T-helper 17 cell (primary cell): ENCODE data around the gene MKI67. TPM values are rescaled to one million over a fixed set of nuclear protein-coding genes. Genes with fewer than 3 reads are reported as not detected.

ENCODE experiments used
- ATAC-seq: fragments of 150-1000 bp; cut with Tn5 transposase; 2 replicates; pipeline ENCODE4 v1.10.0; 2021; ENCODE audit warnings: mild to moderate bottlenecking, moderate library complexity
- DNase-seq, 3 donors: peaks; one replicate each; pipeline versions ENCODE4 v3.0.0 to v3.0.0-alpha.2; 2020 to 2021
- H3K9me3 ChIP-seq: one replicate; pipeline ENCODE4 v1.7.0; 2013; ENCODE audit warnings: low read length, mild to moderate bottlenecking; ENCODE audit not compliant: control insufficient read depth, poor library complexity, severe bottlenecking
- H3K27ac Mint-ChIP-seq: one replicate; pipeline ENCODE4 v1.8.0; 2022; ENCODE audit warnings: mild to moderate bottlenecking, moderate library complexity, mixed read lengths
- H3K27me3 Mint-ChIP-seq: one replicate; pipeline ENCODE4 v1.8.0; 2022; ENCODE audit warnings: mixed read lengths
- H3K36me3 Mint-ChIP-seq: one replicate; pipeline ENCODE4 v1.8.0; 2022; ENCODE audit warnings: low read depth, mixed read lengths
- H3K4me1 Mint-ChIP-seq: one replicate; pipeline ENCODE4 v1.8.0; 2022; ENCODE audit warnings: mild to moderate bottlenecking, mixed read lengths
- H3K4me3 Mint-ChIP-seq: one replicate; pipeline ENCODE4 v1.8.0; 2022; ENCODE audit warnings: mild to moderate bottlenecking, moderate library complexity, mixed read lengths
- total RNA-seq, 4 donors: library from RNA in 2 of 4; stranded (reverse) in 2 of 4; gene quantifications; one replicate each; pipeline ENCODE4 v1.2.3 and lab custom pipeline; 2022 to 2026

Gene MKI67
- total RNA-seq, 2 donors from 2014 or later = 1.3 to 1.8 TPM

DNA sequence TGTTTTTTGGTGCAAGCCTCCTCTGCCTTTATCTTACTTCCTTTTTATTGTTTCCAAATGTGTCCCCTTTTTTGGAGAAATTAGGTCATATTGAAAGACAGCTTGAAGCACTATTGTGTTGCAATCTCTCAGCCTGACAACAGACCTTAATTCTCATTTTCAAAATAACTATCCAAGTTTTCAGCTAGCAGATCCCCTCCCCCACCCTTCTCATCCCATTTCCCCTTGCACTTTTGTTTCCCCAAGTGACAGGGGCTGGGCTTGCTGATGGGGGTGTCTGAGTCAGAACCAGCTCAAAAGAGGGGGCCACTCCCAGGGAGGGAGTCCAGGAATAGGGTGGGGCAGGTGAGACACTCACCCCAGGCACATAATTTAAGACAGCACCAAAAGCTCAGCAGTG, 75.3 kb downstream of the MKI67 start:
- no peaks in the 10 kb centered on the region for H3K9me3 ChIP-seq
- no peaks in the 10 kb centered on the region for H3K27me3 Mint-ChIP-seq
- peak overlapping the region; percentile 96 for H3K4me3 Mint-ChIP-seq
- H3K36me3 Mint-ChIP-seq = peaks cover 4% of the 10 kb centered on the region
- DNase-seq (no peak), ATAC-seq (no peak)
- H3K27ac Mint-ChIP-seq = peak overlapping the region; percentile 79
- peaks cover 35% of the 10 kb centered on the region for H3K4me1 Mint-ChIP-seq

DNA sequence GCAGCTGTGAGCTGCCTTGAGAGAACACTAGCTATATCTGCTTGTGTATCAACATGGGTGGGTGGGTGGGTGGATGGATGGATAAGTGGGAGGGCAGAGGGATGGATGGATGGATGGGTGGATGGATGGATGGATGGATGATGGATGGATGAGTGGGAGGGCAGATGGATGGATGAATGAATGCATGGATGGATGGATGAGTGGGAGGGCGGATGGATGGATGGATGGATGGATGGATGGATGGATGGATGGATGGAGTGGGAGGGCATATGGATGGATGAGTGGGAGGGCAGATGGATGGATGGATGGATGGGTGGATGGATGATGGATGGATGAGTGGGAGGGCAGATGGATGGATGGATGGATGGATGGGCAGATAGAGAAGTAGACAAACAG, 76.1 kb downstream of the MKI67 start:
- peaks cover 33% of the 10 kb centered on the region for H3K4me1 Mint-ChIP-seq
- DNase-seq = no peak
- peak overlapping the region; percentile 79 for H3K27ac Mint-ChIP-seq
- no peak for ATAC-seq
- no peaks in the 10 kb centered on the region for H3K27me3 Mint-ChIP-seq
- H3K4me3 Mint-ChIP-seq = peak overlapping the region; percentile 96
- H3K36me3 Mint-ChIP-seq = peaks cover 4% of the 10 kb centered on the region
- H3K9me3 ChIP-seq = no peaks in the 10 kb centered on the region

DNA sequence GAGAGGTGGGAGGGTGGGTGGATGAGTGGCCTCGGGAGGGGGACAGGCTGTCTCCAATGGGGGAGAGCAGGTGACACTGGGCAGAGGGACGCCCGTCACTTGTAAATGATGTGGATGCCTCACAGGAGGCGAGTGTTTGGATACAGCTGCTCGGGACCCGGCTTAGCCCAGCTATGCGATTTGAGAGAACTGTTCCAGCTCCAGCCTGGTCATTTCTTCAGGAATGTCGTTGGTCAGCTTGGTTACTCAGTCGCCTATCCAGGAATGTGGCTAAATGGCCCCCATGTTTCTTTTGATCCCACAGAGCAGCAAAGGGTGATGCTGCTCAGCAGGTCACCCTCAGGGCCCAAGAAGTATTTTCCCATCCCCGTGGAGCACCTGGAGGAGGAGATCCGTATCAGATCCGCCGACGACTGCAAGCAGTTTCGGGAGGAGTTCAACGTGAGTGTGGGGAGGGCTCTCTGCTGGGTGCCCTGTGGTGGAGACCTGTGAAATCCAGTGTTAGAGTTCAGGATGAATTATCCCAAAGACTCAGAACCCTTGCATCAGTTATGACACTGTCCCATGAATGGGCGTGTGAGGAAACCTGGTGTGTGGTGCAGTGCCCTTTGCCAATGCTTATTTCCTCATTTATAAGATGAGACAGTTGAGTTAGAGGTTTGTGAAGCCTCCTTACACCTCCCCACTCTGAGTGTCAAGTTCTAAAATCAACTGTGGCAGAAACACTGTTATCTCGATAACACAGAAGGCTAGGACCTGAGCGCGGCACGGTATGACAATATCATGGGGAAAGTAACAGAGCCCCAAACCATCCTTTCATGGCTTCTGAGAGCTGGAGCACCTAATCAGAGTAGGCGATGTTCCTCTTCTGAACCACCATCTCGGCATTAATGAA, 76.8 kb downstream of the MKI67 start:
- ATAC-seq = no peak
- Mint-ChIP-seq H3K27ac (peak overlapping the region; percentile 92), H3K4me3 (peak overlapping the region; percentile 96), H3K36me3 (peaks cover 4% of the 10 kb centered on the region), H3K4me1 (peaks cover 33% of the 10 kb centered on the region), H3K27me3 (no peaks in the 10 kb centered on the region)
- H3K9me3 ChIP-seq = no peaks in the 10 kb centered on the region
- DNase-seq = no peak

DNA sequence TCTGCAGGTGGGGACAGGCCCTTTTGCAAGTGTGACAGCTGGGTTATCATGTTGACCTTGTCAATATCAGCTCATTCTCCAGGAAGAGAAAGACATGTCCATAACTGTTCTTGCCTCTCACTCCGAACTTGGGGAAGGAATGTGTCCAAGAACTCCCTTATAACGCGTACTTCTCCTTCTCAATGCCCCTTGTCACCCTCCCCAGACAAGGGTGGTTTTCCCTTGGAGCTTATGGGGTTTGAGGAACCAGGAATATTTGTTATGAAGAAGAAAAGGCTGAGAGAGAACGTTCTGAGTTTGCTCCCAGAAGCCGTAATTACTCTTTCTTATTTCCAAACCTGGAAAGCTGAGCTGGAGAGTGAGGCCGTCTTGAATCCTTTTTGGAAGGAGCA, 77.4 kb downstream of the MKI67 start:
- ATAC-seq (no peak), DNase-seq (no peak)
- Mint-ChIP-seq H3K4me1 (peaks cover 33% of the 10 kb centered on the region), H3K27ac (peak overlapping the region; percentile 92), H3K36me3 (peaks cover 4% of the 10 kb centered on the region), H3K4me3 (peak overlapping the region; percentile 96), H3K27me3 (no peaks in the 10 kb centered on the region)
- no peaks in the 10 kb centered on the region for H3K9me3 ChIP-seq

DNA sequence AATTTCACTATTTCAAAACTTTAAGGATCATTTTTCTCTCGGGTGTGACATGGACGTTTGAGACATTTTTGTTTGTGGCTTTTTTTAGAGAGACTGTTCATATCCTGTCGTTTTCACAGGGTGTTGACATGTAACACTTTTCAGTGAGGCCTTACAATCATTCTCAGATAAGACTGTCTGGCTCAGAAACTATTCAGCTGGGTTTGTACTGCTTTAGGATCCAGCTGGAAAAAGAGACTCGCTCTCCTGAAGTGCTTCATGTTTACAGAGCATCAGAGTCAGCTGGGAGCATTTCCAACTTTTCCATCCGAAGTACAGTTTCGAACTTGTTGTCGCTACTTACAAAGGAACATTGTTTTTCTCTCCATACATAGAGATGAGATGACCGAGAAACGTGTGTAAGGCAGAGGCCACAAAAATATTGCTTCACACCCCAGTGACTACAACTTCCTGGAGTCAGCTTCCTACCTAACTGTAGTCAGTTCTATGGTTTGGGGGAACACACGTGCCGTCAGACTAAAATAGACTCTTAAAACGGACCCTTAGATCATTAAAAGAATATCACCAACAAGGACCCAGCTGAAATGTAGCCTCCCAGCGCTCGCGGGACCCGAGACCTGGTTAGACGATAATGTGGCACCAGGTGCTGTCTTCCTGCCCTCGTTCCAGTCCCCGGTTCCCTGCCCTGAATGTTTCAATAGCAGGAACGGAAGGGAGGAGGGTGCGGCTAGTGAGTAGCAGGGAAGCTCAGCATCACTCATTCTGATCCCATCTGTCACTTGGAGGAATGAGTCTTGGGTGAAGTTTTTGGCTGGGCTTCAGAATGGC, 78.0 kb downstream of the MKI67 start:
- H3K36me3 Mint-ChIP-seq = peaks cover 4% of the 10 kb centered on the region
- H3K9me3 ChIP-seq = no peaks in the 10 kb centered on the region
- ATAC-seq (peak; percentile 40), DNase-seq (no peak)
- H3K27ac Mint-ChIP-seq = peak overlapping the region; percentile 92
- peaks cover 33% of the 10 kb centered on the region for H3K4me1 Mint-ChIP-seq
- peak overlapping the region; percentile 96 for H3K4me3 Mint-ChIP-seq
- H3K27me3 Mint-ChIP-seq = no peaks in the 10 kb centered on the region

DNA sequence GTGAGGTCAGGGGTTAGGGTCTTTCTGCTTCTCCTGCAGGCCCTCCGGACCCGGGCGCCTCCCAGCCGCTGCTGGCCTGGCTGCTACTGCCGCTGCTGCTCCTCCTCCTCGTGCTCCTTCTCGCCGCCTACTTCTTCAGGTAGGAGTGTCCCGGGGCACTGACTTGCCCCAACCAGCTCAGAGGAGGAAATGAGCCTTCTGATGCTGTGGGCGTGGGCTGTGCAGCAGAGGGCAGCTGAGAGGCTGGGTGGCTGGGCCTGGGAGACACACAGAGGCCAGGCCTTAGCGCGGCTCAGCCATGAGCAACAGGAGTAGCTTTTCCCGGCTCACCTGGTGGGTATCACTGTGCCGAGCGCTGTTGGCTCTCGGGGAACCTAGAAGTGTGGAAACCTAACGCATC, 78.9 kb downstream of the MKI67 start:
- Mint-ChIP-seq H3K36me3 (peaks cover 4% of the 10 kb centered on the region), H3K27me3 (no peaks in the 10 kb centered on the region), H3K4me1 (peaks cover 33% of the 10 kb centered on the region), H3K4me3 (peak overlapping the region; percentile 96), H3K27ac (peak overlapping the region; percentile 92)
- H3K9me3 ChIP-seq = no peaks in the 10 kb centered on the region
- ATAC-seq (peak; percentile 99), DNase-seq (peak; percentile 66 to 77 (median 69))

DNA sequence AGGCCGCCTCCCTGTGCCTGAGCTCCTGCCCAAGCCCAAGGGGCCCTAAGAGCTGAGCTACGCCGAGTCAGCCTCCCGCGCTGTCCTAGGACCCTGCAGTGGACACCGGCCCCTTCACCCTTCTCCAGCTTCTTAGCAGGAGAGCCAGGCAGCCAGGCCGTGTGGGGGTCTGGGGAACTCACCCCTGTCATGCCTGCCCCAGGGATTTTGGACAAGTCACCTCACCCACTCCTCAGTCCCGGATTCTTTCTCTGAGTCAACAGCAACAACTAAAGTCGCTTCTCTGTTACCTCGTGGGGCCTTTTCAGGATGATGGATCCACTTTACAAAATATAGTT, 79.3 kb downstream of the MKI67 start:
- DNase-seq = no peak
- Mint-ChIP-seq H3K4me3 (peak overlapping the region; percentile 96), H3K27ac (peak overlapping the region; percentile 92), H3K27me3 (no peaks in the 10 kb centered on the region), H3K4me1 (peaks cover 33% of the 10 kb centered on the region), H3K36me3 (peaks cover 4% of the 10 kb centered on the region)
- ATAC-seq = no peak
- H3K9me3 ChIP-seq = no peaks in the 10 kb centered on the region

Other genes with a start within 250 kb of the MKI67 start
- gene CLRN3, start 233.5 kb downstream of the MKI67 start, total RNA-seq = not detected
- 10 to 100 TPM; 45.3 to 54.8 TPM for gene PTPRE, start 219.3 kb downstream of the MKI67 start, total RNA-seq